HEK293 (cell line): ENCODE measurements around the gene CLSTN1.

Experiments used
- CTCF ChIA-PET: fragments of 350-600 bp; formaldehyde crosslinking; extraction: SDS; loops from one replicate; lab custom pipeline; 2021; ENCODE audit warnings: antibody characterized with exemption; lab: Yijun Ruan, JAX
- POLR2A ChIA-PET: fragments of 300-600 bp; formaldehyde crosslinking; extraction: SDS; loops from one replicate; lab custom pipeline; 2020; ENCODE audit warnings: antibody characterized with exemption, inconsistent platforms; lab: Yijun Ruan, JAX
- H3K27ac ChIP-seq: fragments of 200-500 bp; sonication (Bioruptor generic); 2 replicates; pipeline ENCODE4 v1.5.1; 2014; ENCODE audit warnings: low read depth, low read length, control low read depth, inconsistent platforms; ENCODE audit errors: extremely low read depth
- H3K36me3 ChIP-seq, 2 experiments: fragments of 200-500 bp in 1 of 2; sonication (Bioruptor generic) in 1 of 2; 1 replicate in 1 of 2; 2 replicates in 1 of 2; pipeline ENCODE4 v1.5.1; 2014 to 2017; ENCODE audit warnings: inconsistent platforms in 2 of 2, low read length in 2 of 2; ENCODE audit not compliant: control insufficient read depth in 2 of 2, insufficient read depth in 1 of 2
- H3K4me1 ChIP-seq: fragments of 200-500 bp; sonication (Bioruptor generic); 2 replicates; pipeline ENCODE4 v1.5.1; 2014; ENCODE audit warnings: mild to moderate bottlenecking, low read length, inconsistent platforms; ENCODE audit not compliant: control insufficient read depth, insufficient read depth
- H3K4me3 ChIP-seq: 2 replicates; pipeline ENCODE4 v1.5.1; 2011; ENCODE audit warnings: low read depth, mild to moderate bottlenecking, control low read depth, low read length, moderate library complexity
- H3K9me3 ChIP-seq: fragments of 200-500 bp; sonication (Bioruptor generic); 2 replicates; pipeline ENCODE4 v1.5.1; 2014; ENCODE audit warnings: low read depth, low read length, inconsistent platforms; ENCODE audit not compliant: control insufficient read depth, insufficient read depth
- BCL11A ChIP-seq: fragments of 450-650 bp; formaldehyde crosslinking; IDR thresholded peaks from 2 replicates; pipeline ENCODE4 v1.5.1; 2016; ENCODE audit warnings: low read depth, missing biosample characterization, missing genetic modification characterization
- FEZF1 ChIP-seq: fragments of 450-650 bp; formaldehyde crosslinking; IDR thresholded peaks from 2 replicates; pipeline ENCODE4 v1.5.1; 2016; ENCODE audit warnings: missing biosample characterization, missing genetic modification characterization
- HOXC10 ChIP-seq: sonication (generic); formaldehyde crosslinking; IDR thresholded peaks from 2 replicates; pipeline ENCODE4 v1.8.1; 2023; ENCODE audit warnings: mild to moderate bottlenecking, missing genetic modification reagents
- KLF7 ChIP-seq: fragments of 450-650 bp; formaldehyde crosslinking; IDR thresholded peaks from 2 replicates; pipeline ENCODE4 v1.5.1; 2016; ENCODE audit warnings: missing biosample characterization, missing genetic modification characterization, borderline replicate concordance
- OSR2 ChIP-seq: fragments of 450-650 bp; formaldehyde crosslinking; IDR thresholded peaks from 2 replicates; pipeline ENCODE4 v1.5.1; 2016; ENCODE audit warnings: missing biosample characterization, missing genetic modification characterization
- TRIM28 ChIP-seq: IDR thresholded peaks from 2 replicates; pipeline ENCODE4 v1.6.1; 2011; ENCODE audit warnings: low read length, control low read depth, borderline replicate concordance
- ZNF140 ChIP-seq: fragments of 450-650 bp; formaldehyde crosslinking; IDR thresholded peaks from 2 replicates; pipeline ENCODE4 v1.5.1; 2016; ENCODE audit warnings: missing biosample characterization, missing genetic modification characterization
- ZNF184 ChIP-seq: fragments of 450-650 bp; IDR thresholded peaks from 2 replicates; pipeline ENCODE4 v1.5.1; 2018; ENCODE audit warnings: missing biosample characterization, mild to moderate bottlenecking, missing genetic modification characterization
- ZNF2 ChIP-seq: fragments of 450-650 bp; formaldehyde crosslinking; IDR thresholded peaks from 2 replicates; pipeline ENCODE4 v1.5.1; 2016; ENCODE audit warnings: missing biosample characterization, missing genetic modification characterization
- ZNF211 ChIP-seq: fragments of 450-650 bp; formaldehyde crosslinking; IDR thresholded peaks from 2 replicates; pipeline ENCODE4 v1.5.1; 2016; ENCODE audit warnings: low read depth, missing biosample characterization, missing genetic modification characterization
- ZNF214 ChIP-seq: fragments of 450-650 bp; formaldehyde crosslinking; IDR thresholded peaks from 2 replicates; pipeline ENCODE4 v1.5.1; 2017; ENCODE audit warnings: missing biosample characterization, mild to moderate bottlenecking, missing genetic modification characterization, borderline replicate concordance
- ZNF221 ChIP-seq: fragments of 450-650 bp; formaldehyde crosslinking; IDR thresholded peaks from 2 replicates; pipeline ENCODE4 v1.5.1; 2017; ENCODE audit warnings: missing biosample characterization, missing genetic modification characterization, borderline replicate concordance
- ZNF354C ChIP-seq: fragments of 450-650 bp; formaldehyde crosslinking; IDR thresholded peaks from 2 replicates; pipeline ENCODE4 v1.5.1; 2016; ENCODE audit warnings: missing biosample characterization, missing genetic modification characterization, low read depth, borderline replicate concordance
- ZNF391 ChIP-seq: fragments of 450-650 bp; formaldehyde crosslinking; IDR thresholded peaks from 2 replicates; pipeline ENCODE4 v1.5.1; 2016; ENCODE audit warnings: low read depth, missing biosample characterization, missing genetic modification characterization, borderline replicate concordance
- ZNF394 ChIP-seq: fragments of 450-650 bp; formaldehyde crosslinking; IDR thresholded peaks from 2 replicates; pipeline ENCODE4 v1.5.1; 2016; ENCODE audit warnings: missing biosample characterization, missing genetic modification characterization, mild to moderate bottlenecking, moderate library complexity, borderline replicate concordance
- ZNF510 ChIP-seq: fragments of 450-650 bp; formaldehyde crosslinking; IDR thresholded peaks from 2 replicates; pipeline ENCODE4 v1.5.1; 2018; ENCODE audit warnings: mild to moderate bottlenecking, missing genetic modification characterization, missing biosample characterization; ENCODE audit not compliant: insufficient replicate concordance
- ZNF529 ChIP-seq: fragments of 450-650 bp; formaldehyde crosslinking; IDR thresholded peaks from 2 replicates; pipeline ENCODE4 v1.5.1; 2017; ENCODE audit warnings: missing genetic modification characterization, missing biosample characterization; ENCODE audit not compliant: insufficient replicate concordance
- ZNF549 ChIP-seq: fragments of 450-650 bp; IDR thresholded peaks from 2 replicates; pipeline ENCODE4 v1.5.1; 2018; ENCODE audit warnings: missing biosample characterization, missing genetic modification characterization, mild to moderate bottlenecking, inconsistent platforms, moderate library complexity
- ZNF555 ChIP-seq: fragments of 450-650 bp; formaldehyde crosslinking; conservative IDR thresholded peaks from 2 replicates; pipeline ENCODE4 v1.5.1; 2017; ENCODE audit warnings: missing biosample characterization, mild to moderate bottlenecking, missing genetic modification characterization, inconsistent platforms
- ZNF658 ChIP-seq: fragments of 450-650 bp; formaldehyde crosslinking; IDR thresholded peaks from 2 replicates; pipeline ENCODE4; 2016; ENCODE audit warnings: missing biosample characterization, missing genetic modification characterization
- ZNF791 ChIP-seq: fragments of 450-650 bp; formaldehyde crosslinking; IDR thresholded peaks from 2 replicates; pipeline ENCODE4 v1.5.1; 2016; ENCODE audit warnings: missing biosample characterization, missing genetic modification characterization
- TF ChIP-seq, protein P1 (sequence below): fragments of 450-650 bp; formaldehyde crosslinking; IDR thresholded peaks from 2 replicates; pipeline ENCODE4 v1.5.1; 2017; ENCODE audit warnings: missing biosample characterization, missing genetic modification characterization
- TF ChIP-seq, protein P2 (sequence below): fragments of 450-650 bp; formaldehyde crosslinking; IDR thresholded peaks from 2 replicates; pipeline ENCODE4 v1.5.1; 2016; ENCODE audit warnings: missing biosample characterization, missing genetic modification characterization
- TF ChIP-seq, protein P3 (sequence below): fragments of 450-650 bp; formaldehyde crosslinking; IDR thresholded peaks from 2 replicates; pipeline ENCODE4 v1.5.1; 2016; ENCODE audit warnings: missing biosample characterization, missing genetic modification characterization
- TF ChIP-seq, protein P4 (sequence below): fragments of 450-650 bp; formaldehyde crosslinking; IDR thresholded peaks from 2 replicates; pipeline ENCODE4 v1.5.1; 2016; ENCODE audit warnings: missing biosample characterization, missing genetic modification characterization
- TF ChIP-seq, protein P5 (sequence below): fragments of 450-650 bp; formaldehyde crosslinking; IDR thresholded peaks from 2 replicates; pipeline ENCODE4 v1.5.1; 2016; ENCODE audit warnings: missing biosample characterization, missing genetic modification characterization
- TF ChIP-seq, protein P6 (sequence below): fragments of 450-650 bp; formaldehyde crosslinking; IDR thresholded peaks from 2 replicates; pipeline ENCODE4 v1.5.1; 2016; ENCODE audit warnings: missing biosample characterization, missing genetic modification characterization

CLSTN1 gene

DNA sequence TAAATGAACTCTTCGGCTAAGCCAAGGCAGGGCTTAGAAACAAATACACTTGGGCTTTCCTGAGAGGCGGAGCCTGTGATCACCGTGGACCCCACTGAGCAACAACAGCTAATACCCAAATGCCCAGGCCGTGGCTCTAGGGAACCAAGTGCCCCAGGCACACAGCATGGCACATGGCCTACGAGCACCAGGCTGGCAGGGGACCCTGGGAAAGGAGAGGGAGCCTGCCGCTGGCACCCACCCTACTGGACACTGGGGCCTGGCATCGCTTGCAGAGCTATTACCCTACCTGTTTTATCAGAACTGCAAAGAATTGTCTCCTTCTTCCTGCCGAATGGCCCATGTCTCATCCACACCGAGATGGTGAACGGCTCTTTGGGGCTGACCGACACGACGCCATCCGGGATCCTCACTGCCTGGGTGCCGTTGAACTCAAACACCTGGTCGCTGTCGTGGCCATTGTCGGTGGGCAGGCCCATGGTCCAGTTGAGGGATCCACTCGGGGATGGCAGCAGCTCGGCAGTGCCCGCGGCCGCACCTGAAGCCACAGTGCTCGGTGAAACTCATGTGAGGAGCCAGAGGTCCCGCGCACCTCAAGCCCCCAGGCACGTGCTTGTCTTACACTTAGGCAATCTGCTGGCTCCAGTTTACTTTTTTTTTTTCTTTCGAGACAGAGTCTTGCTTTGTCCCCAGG, 79.5 kb downstream of the CLSTN1 start:
- CTCF ChIA-PET = interaction anchor here (0.6 to 1.0 kb wide), 4 partner anchors 16 to 712 kb away, joined by 3 to 5 read pairs (median 4); no protein-coding TSS in a partner anchor
- Histone ChIP-seq H3K4me3 (no peak overlapping the region), H3K9me3 (no peaks in the 10 kb centered on the region), H3K36me3 (peaks cover 54 to 87% of the 10 kb centered on the region in 2 experiments; a peak in 2 of 3 replicates), H3K27ac (no peak overlapping the region), H3K4me1 (no peaks in the 10 kb centered on the region)
- POLR2A ChIA-PET = no interaction called here
- TF ChIP-seq, protein P1, sequence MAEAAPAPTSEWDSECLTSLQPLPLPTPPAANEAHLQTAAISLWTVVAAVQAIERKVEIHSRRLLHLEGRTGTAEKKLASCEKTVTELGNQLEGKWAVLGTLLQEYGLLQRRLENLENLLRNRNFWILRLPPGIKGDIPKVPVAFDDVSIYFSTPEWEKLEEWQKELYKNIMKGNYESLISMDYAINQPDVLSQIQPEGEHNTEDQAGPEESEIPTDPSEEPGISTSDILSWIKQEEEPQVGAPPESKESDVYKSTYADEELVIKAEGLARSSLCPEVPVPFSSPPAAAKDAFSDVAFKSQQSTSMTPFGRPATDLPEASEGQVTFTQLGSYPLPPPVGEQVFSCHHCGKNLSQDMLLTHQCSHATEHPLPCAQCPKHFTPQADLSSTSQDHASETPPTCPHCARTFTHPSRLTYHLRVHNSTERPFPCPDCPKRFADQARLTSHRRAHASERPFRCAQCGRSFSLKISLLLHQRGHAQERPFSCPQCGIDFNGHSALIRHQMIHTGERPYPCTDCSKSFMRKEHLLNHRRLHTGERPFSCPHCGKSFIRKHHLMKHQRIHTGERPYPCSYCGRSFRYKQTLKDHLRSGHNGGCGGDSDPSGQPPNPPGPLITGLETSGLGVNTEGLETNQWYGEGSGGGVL (tag by site-specific recombination) = no peak
- TF ChIP-seq FEZF1 (tag by site-specific recombination) (no peak), HOXC10 (no peak), ZNF184 (no peak), ZNF549 (no peak), ZNF211 (tag by site-specific recombination) (no peak), ZNF214 (no peak), ZNF510 (tag by site-specific recombination) (no peak), KLF7 (no peak), TRIM28 (no peak), ZNF529 (tag by site-specific recombination) (no peak)
- TF ChIP-seq, protein P2, sequence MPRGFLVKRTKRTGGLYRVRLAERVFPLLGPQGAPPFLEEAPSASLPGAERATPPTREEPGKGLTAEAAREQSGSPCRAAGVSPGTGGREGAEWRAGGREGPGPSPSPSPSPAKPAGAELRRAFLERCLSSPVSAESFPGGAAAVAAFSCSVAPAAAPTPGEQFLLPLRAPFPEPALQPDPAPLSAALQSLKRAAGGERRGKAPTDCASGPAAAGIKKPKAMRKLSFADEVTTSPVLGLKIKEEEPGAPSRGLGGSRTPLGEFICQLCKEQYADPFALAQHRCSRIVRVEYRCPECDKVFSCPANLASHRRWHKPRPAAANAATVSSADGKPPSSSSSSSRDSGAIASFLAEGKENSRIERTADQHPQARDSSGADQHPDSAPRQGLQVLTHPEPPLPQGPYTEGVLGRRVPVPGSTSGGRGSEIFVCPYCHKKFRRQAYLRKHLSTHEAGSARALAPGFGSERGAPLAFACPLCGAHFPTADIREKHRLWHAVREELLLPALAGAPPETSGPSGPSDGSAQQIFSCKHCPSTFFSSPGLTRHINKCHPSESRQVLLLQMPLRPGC = no peak
- TF ChIP-seq, protein P3, sequence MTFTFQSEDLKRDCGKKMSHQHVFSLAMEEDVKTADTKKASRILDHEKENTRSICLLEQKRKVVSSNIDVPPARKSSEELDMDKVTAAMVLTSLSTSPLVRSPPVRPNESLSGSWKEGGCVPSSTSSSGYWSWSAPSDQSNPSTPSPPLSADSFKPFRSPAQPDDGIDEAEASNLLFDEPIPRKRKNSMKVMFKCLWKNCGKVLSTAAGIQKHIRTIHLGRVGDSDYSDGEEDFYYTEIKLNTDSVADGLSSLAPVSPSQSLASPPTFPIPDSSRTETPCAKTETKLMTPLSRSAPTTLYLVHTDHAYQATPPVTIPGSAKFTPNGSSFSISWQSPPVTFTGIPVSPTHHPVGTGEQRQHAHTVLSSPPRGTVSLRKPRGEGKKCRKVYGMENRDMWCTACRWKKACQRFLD (tag by site-specific recombination) = no peak

DNA sequence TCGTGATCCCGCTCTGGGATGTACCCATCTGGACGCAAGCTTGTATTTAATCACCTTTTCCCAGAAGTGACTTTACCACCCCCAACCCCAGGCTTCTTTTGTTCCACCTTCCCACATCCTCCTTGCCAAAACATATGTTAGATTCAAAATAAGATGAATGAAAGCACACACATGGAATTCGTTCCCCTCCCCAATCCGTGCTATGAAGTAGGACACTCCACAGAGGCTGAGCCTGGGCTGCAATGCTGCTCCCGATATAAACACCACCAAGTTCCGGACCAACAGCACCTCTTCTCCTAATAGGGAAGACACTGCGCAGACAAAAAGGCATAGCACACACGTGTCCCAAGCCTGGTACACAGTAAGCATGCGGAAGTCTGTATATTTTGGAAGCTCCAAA, 86.1 kb downstream of the CLSTN1 start:
- Histone ChIP-seq H3K36me3 (peaks cover 28 to 95% of the 10 kb centered on the region in 2 experiments; a peak in 2 of 3 replicates), H3K4me1 (no peaks in the 10 kb centered on the region), H3K4me3 (no peak overlapping the region), H3K9me3 (no peaks in the 10 kb centered on the region), H3K27ac (no peak overlapping the region)
- ChIA-PET POLR2A (no interaction called here), CTCF (interaction anchor here (0.7 to 2.1 kb wide), 2 partner anchors 17 to 791 kb away, joined by 3 to 8 read pairs; no protein-coding TSS in a partner anchor)
- no peak for TF ChIP-seq BCL11A (tag by site-specific recombination)
- TF ChIP-seq, protein P4, sequence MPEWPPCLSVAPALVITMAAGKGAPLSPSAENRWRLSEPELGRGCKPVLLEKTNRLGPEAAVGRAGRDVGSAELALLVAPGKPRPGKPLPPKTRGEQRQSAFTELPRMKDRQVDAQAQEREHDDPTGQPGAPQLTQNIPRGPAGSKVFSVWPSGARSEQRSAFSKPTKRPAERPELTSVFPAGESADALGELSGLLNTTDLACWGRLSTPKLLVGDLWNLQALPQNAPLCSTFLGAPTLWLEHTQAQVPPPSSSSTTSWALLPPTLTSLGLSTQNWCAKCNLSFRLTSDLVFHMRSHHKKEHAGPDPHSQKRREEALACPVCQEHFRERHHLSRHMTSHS (tag by site-specific recombination) = no peak
- no peak for TF ChIP-seq ZNF221 (tag by site-specific recombination)
- TF ChIP-seq ZNF791 (tag by site-specific recombination) = no peak
- TF ChIP-seq ZNF354C (tag by site-specific recombination) = no peak
- TF ChIP-seq ZNF555 (tag by site-specific recombination) = no peak
- TF ChIP-seq, protein P5, sequence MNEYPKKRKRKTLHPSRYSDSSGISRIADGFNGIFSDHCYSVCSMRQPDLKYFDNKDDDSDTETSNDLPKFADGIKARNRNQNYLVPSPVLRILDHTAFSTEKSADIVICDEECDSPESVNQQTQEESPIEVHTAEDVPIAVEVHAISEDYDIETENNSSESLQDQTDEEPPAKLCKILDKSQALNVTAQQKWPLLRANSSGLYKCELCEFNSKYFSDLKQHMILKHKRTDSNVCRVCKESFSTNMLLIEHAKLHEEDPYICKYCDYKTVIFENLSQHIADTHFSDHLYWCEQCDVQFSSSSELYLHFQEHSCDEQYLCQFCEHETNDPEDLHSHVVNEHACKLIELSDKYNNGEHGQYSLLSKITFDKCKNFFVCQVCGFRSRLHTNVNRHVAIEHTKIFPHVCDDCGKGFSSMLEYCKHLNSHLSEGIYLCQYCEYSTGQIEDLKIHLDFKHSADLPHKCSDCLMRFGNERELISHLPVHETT (tag by site-specific recombination) = no peak
- no peak for TF ChIP-seq ZNF391 (tag by site-specific recombination)
- TF ChIP-seq OSR2 = no peak
- no peak for TF ChIP-seq ZNF658
- TF ChIP-seq, protein P6, sequence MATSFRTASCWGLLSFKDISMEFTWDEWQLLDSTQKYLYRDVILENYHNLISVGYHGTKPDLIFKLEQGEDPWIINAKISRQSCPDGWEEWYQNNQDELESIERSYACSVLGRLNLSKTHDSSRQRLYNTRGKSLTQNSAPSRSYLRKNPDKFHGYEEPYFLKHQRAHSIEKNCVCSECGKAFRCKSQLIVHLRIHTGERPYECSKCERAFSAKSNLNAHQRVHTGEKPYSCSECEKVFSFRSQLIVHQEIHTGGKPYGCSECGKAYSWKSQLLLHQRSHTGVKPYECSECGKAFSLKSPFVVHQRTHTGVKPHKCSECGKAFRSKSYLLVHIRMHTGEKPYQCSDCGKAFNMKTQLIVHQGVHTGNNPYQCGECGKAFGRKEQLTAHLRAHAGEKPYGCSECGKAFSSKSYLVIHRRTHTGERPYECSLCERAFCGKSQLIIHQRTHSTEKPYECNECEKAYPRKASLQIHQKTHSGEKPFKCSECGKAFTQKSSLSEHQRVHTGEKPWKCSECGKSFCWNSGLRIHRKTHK (tag by site-specific recombination) = no peak
- no peak for TF ChIP-seq ZNF2 (tag by site-specific recombination)
- no peak for TF ChIP-seq ZNF529 (tag by site-specific recombination)
- no peak for TF ChIP-seq ZNF140 (tag by site-specific recombination)
- TF ChIP-seq ZNF394 = no peak
